ENCODE results near the gene TBXA2R. TPM values are rescaled to one million over a fixed set of nuclear protein-coding genes. Genes with fewer than 3 reads are reported as not detected.

The TBXA2R gene
- total RNA-seq, 4 donors from 2014 or later, result 0.27 to 0.79 TPM; not detected in 2

DNA sequence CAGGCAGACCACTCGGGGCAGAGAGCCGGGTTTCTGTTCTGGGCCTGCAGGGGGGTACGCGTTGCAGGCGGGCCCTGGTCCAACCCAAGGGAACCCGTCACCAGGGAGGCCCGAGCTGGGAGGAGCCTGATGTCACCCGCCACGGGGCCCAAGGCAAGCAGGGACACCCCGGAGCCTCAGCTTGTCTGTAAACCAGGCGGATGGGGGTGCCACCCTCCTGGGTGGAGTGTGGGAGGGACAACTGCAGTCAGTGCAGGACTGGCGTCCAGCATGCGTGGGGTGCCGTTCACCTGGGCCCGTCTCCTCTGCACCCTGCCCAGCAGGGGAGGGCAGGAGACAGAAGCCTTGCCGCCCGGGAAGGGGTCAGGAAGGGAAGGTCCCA lies 12.9 kb upstream of the TBXA2R start:
- WGBS, 2 donors (ENCODE audit: low coverage in 1 of 2), result 91% methylated on average over 17 of the region's 17 CpGs; no CpG with 5 or more reads in 1 of the 2 donors
- H3K9me3 ChIP-seq, result no peaks in the 10 kb centered on the region
- H3K36me3 ChIP-seq, result no peaks in the 10 kb centered on the region
- in situ Hi-C loops (cut with MboI; ENCODE audit: low pct_ligation_motif_present in 1 of 4, low pct_unique_long_range_greater_than_20kb in 1 of 4, low sequenced_read_pairs in 3 of 4), result no loop called here
- DNase-seq, result no peak
- no peaks in the 10 kb centered on the region for H3K27me3 ChIP-seq
- H3K4me3 ChIP-seq, result no peak overlapping the region
- H3K4me1 ChIP-seq, result peaks cover 0 to 14% (median 5%) of the 10 kb centered on the region in 4 donors
- no peak overlapping the region for H3K27ac ChIP-seq
- intact Hi-C loops (cut with DNase I; ENCODE audit: low total_unique reads), result loop anchor here (5.0 to 10.0 kb wide), 2 partner anchors 77 to 315 kb away; no protein-coding TSS in a partner anchor
- TF ChIP-seq POLR2AphosphoS5 (IDR thresholded peaks at IDR 0.05), result no peak
- TF ChIP-seq EP300 (IDR thresholded peaks at IDR 0.05; ENCODE audit: low read depth), result no peak

DNA sequence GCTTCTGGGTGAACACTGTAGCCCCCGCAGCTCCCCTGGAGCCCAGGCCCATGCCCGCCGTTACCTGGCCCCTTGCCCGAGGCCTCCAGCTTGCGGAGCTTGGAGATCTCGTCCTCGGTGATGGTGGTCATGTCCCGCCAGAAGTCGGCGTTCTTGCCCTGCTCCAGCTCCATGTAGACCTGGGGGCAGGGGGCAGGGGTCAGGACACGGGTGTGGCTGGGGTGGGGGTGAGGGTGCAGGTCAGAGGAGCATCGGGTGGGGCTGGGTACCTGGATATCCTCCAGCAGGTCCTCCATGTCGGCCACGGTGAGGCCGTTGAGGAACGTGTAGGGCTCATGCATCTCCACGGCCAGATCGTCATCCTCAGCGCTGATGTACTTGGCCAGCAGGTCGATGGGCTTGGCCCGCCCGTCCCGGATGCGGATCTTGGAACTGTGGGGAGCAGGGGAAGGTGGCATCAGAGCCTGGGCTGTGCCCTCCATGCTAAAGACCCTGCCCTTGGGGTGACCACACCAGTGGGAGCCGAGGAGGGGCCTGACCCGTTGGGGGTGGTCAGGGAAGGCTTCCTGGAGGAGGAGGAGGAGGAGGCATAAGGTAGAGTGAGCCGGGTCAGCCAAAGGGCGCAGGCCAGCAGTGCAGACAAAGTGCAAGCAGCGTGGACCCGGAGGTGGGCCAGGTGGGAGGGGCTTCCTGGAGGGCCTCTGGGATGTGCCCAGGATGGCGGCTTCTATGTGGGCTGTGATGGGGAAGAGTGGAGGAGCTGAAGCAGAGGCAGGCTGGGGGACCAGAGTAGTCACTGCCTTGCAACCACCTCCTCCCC lies 12.3 kb upstream of the TBXA2R start:
- in situ Hi-C loops (cut with MboI; ENCODE audit: low pct_ligation_motif_present in 1 of 4, low pct_unique_long_range_greater_than_20kb in 1 of 4, low sequenced_read_pairs in 3 of 4), result no loop called here
- no peak overlapping the region for H3K27ac ChIP-seq
- DNase-seq, result no peak
- H3K4me1 ChIP-seq, result peaks cover 0 to 9% (median 4%) of the 10 kb centered on the region in 4 donors
- H3K27me3 ChIP-seq, result no peaks in the 10 kb centered on the region
- 80 to 88% methylated on average over 1 to 28 of the region's 31 CpGs for WGBS, 2 donors (ENCODE audit: low coverage in 1 of 2)
- TF ChIP-seq, protein P1, sequence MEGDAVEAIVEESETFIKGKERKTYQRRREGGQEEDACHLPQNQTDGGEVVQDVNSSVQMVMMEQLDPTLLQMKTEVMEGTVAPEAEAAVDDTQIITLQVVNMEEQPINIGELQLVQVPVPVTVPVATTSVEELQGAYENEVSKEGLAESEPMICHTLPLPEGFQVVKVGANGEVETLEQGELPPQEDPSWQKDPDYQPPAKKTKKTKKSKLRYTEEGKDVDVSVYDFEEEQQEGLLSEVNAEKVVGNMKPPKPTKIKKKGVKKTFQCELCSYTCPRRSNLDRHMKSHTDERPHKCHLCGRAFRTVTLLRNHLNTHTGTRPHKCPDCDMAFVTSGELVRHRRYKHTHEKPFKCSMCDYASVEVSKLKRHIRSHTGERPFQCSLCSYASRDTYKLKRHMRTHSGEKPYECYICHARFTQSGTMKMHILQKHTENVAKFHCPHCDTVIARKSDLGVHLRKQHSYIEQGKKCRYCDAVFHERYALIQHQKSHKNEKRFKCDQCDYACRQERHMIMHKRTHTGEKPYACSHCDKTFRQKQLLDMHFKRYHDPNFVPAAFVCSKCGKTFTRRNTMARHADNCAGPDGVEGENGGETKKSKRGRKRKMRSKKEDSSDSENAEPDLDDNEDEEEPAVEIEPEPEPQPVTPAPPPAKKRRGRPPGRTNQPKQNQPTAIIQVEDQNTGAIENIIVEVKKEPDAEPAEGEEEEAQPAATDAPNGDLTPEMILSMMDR (IDR thresholded peaks at IDR 0.05), result peak in 2 of 5 experiments; percentile 14
- TF ChIP-seq EP300 (IDR thresholded peaks at IDR 0.05; ENCODE audit: low read depth), result no peak
- H3K9me3 ChIP-seq, result no peaks in the 10 kb centered on the region
- H3K4me3 ChIP-seq, result no peak overlapping the region
- no peaks in the 10 kb centered on the region for H3K36me3 ChIP-seq
- intact Hi-C loops (cut with DNase I; ENCODE audit: low total_unique reads), result loop anchor here (5.0 to 10.0 kb wide), 2 partner anchors 77 to 314 kb away; no protein-coding TSS in a partner anchor

DNA sequence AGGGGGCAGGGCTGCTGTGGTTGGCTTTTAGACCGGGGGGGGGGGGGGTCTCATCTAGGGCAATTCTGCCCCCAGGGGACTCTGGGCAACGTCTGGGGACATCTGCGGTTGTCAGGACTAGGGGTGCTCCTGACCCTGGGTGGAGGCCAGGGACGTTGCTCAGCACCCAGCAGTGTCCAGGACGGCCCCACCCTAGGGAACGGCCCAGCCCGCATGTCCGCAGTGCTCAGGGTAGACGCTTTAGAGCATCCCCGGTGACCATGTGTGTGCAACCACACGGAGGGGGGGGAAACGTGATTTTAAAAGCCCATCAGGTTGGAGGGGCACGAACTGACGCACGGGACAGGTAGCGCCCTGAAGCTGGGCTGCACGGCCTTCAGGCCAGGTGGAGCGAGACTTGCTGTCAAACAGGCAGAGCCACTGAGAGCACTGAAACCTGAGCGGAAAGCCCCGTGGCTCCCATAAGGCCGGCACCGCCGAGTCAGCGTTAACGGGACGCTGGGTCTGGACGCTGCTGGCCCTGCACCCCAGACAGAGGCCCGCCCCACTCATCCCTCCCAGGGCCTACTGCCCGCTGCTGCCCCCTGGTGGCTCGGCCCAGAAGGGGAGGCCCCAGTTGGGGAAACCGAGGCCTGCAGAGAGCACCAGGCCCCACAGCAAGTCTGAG lies 11.6 kb upstream of the TBXA2R start:
- no peak overlapping the region for H3K4me3 ChIP-seq
- 50% methylated on average over 30 of the region's 31 CpGs; no CpG with 5 or more reads in 1 of the 2 donors for WGBS, 2 donors (ENCODE audit: low coverage in 1 of 2)
- TF ChIP-seq POLR2AphosphoS5 (IDR thresholded peaks at IDR 0.05), result no peak
- TF ChIP-seq, protein P1 (IDR thresholded peaks at IDR 0.05), result peak; percentile 86 to 95 (median 92)

DNA sequence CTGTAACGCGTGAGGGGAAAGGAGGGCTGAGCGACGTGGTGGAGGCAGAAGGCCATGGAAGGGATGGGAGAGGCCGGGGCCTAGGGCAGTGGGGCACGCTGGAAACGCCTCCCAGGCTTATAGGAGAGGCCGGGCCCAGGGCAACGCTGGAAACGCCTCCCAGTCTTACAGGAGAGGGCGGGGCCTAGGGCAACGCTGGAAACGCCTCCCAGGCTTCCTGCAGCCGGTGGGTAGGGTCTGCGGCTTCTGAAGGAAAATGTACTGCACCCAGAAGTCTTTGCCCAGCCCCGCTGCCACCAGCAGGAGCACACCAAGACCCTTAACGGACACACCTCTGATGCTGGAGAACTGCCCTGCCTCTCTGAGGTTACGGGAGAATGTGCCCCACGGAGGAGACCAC lies 10.8 kb upstream of the TBXA2R start:
- peak; percentile 77 for DNase-seq
- Histone ChIP-seq H3K36me3 (peaks cover 0 to 11% (median 0%) of the 10 kb centered on the region in 4 donors), H3K4me1 (peaks cover 0 to 15% (median 9%) of the 10 kb centered on the region in 4 donors), H3K4me3 (no peak overlapping the region), H3K27me3 (no peaks in the 10 kb centered on the region), H3K9me3 (no peaks in the 10 kb centered on the region), H3K27ac (peak overlapping the region in 1 of 4 donors; percentile 4)
- intact Hi-C loops (cut with DNase I; ENCODE audit: low total_unique reads) (loop anchor here (5.0 to 10.0 kb wide), 2 partner anchors 75 to 313 kb away; no protein-coding TSS in a partner anchor), in situ Hi-C loops (cut with MboI; ENCODE audit: low pct_ligation_motif_present in 1 of 4, low pct_unique_long_range_greater_than_20kb in 1 of 4, low sequenced_read_pairs in 3 of 4) (no loop called here)
- 63% methylated on average over 19 of the region's 19 CpGs; no CpG with 5 or more reads in 1 of the 2 donors for WGBS, 2 donors (ENCODE audit: low coverage in 1 of 2)
- TF ChIP-seq POLR2A (IDR thresholded peaks at IDR 0.05) (no peak), POLR2AphosphoS5 (IDR thresholded peaks at IDR 0.05) (no peak), EP300 (IDR thresholded peaks at IDR 0.05; ENCODE audit: low read depth) (no peak)
- TF ChIP-seq, protein P1 (IDR thresholded peaks at IDR 0.05), result no peak

More for the DNA sequence above, 11.6 kb upstream of the TBXA2R start:
- peak overlapping the region in 2 of 4 donors; percentile 4 to 21 for H3K27ac ChIP-seq
- H3K4me1 ChIP-seq, result peaks cover 0 to 15% (median 7%) of the 10 kb centered on the region in 4 donors
- intact Hi-C loops (cut with DNase I; ENCODE audit: low total_unique reads), result loop anchor here (5.0 to 10.0 kb wide), 2 partner anchors 76 to 313 kb away; no protein-coding TSS in a partner anchor
- peaks cover 0 to 3% (median 0%) of the 10 kb centered on the region in 4 donors for H3K36me3 ChIP-seq
- no peaks in the 10 kb centered on the region for H3K27me3 ChIP-seq
- peak; percentile 70 for DNase-seq
- H3K9me3 ChIP-seq, result no peaks in the 10 kb centered on the region
- in situ Hi-C loops (cut with MboI; ENCODE audit: low pct_ligation_motif_present in 1 of 4, low pct_unique_long_range_greater_than_20kb in 1 of 4, low sequenced_read_pairs in 3 of 4), result no loop called here

Data from transverse colon (tissue), 4 donors.